ENCODE measurements around the gene MAPK4. TPM values are rescaled to one million over a fixed set of nuclear protein-coding genes. Genes with fewer than 3 reads are reported as not detected.
"Not testable (repeated sequence)": the region's sequence is repeated elsewhere in the genome, so short reads cannot be mapped to it uniquely, and the experiment has no call there.

MAPK4 gene
- total RNA-seq, 1 donor from 2014 or later, result 0.21 TPM

- no peak for DNase-seq (ENCODE audit: low spot score)
- peaks cover 4% of the 10 kb centered on the region for H3K4me1 Mint-ChIP-seq (ENCODE audit: unreplicated experiment)
- H3K27me3 Mint-ChIP-seq (ENCODE audit: unreplicated experiment), result peaks cover 5% of the 10 kb centered on the region
- H3K27ac Mint-ChIP-seq (ENCODE audit: unreplicated experiment), result no peak overlapping the region
- TF ChIP-seq CTCF (IDR thresholded peaks at IDR 0.05; ENCODE audit: unreplicated experiment), result no peak
- no peaks in the 10 kb centered on the region for H3K36me3 Mint-ChIP-seq (ENCODE audit: low read depth, unreplicated experiment)
- no peak overlapping the region for H3K4me3 Mint-ChIP-seq (ENCODE audit: unreplicated experiment)
- no peaks in the 10 kb centered on the region for H3K9me3 Mint-ChIP-seq (ENCODE audit: unreplicated experiment)
Observed at GRCh38 chr18:50706651-50707050, 146.8 kb downstream of the MAPK4 start.

GRCh38 chr18:50707297-50707696 is 147.4 kb downstream of the MAPK4 start:
- not testable (repeated sequence) for H3K27ac Mint-ChIP-seq (ENCODE audit: unreplicated experiment); H3K4me3 Mint-ChIP-seq (ENCODE audit: unreplicated experiment); H3K4me1 Mint-ChIP-seq (ENCODE audit: unreplicated experiment); DNase-seq (ENCODE audit: low spot score); H3K9me3 Mint-ChIP-seq (ENCODE audit: unreplicated experiment); H3K36me3 Mint-ChIP-seq (ENCODE audit: low read depth, unreplicated experiment); H3K27me3 Mint-ChIP-seq (ENCODE audit: unreplicated experiment)

DNA sequence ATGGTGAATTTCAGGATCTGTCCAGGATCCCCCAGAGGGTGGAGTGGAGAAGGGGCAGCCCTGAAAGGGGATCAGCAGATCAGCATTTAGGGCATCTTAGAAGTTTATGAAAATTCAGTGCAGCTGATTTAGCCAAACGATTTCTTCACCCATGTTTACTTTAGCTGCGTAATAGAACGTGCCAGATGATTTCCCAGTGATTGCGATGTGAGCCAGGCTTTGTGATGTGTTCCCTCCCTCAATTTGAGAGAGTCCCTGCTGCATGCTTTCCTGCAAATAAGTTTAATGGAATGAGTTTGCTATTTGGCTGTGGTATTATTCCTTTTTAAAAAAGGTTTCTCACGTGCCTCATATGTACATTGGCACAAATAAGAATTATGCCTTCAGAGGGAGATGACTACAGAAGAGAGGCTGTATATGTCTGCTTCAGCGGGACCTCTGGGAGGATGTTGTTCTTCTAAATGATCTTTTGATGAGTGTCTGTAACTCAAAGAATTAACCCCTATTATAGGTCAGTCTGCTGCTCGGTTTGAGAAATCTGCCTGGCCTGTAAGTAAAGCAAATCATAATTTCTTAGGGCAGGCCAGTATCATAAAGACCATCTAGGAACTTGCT is 148.1 kb downstream of the MAPK4 start:
- no peak overlapping the region for H3K4me3 Mint-ChIP-seq (ENCODE audit: unreplicated experiment)
- peaks cover 5% of the 10 kb centered on the region for H3K27me3 Mint-ChIP-seq (ENCODE audit: unreplicated experiment)
- H3K27ac Mint-ChIP-seq (ENCODE audit: unreplicated experiment), result no peak overlapping the region
- no peak for DNase-seq (ENCODE audit: low spot score)
- TF ChIP-seq CTCF (IDR thresholded peaks at IDR 0.05; ENCODE audit: unreplicated experiment), result no peak
- H3K36me3 Mint-ChIP-seq (ENCODE audit: low read depth, unreplicated experiment), result no peaks in the 10 kb centered on the region
- peaks cover 4% of the 10 kb centered on the region for H3K4me1 Mint-ChIP-seq (ENCODE audit: unreplicated experiment)
- no peaks in the 10 kb centered on the region for H3K9me3 Mint-ChIP-seq (ENCODE audit: unreplicated experiment)

DNA sequence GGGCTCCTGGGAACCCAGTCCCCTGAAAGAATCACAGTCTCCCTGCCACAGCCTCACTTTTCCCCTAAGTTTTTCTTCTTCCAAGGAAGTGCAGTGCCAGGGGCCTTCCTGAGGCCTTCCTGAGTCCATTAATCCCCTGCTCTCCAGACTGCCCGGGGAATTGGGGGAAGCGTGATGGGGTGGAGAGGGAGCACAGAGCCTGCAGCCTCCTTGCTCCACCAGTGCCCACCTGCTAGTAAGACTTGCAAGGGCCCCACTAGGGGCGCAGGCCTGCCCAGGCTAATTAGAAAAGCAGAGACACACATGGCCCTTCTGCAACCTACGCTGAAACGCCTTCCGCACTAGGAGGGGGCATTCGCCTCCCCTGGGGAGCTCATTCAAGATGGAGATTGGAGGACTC is 149.3 kb downstream of the MAPK4 start:
- no peaks in the 10 kb centered on the region for H3K36me3 Mint-ChIP-seq (ENCODE audit: low read depth, unreplicated experiment)
- no peak overlapping the region for H3K4me3 Mint-ChIP-seq (ENCODE audit: unreplicated experiment)
- DNase-seq (ENCODE audit: low spot score), result no peak
- H3K27ac Mint-ChIP-seq (ENCODE audit: unreplicated experiment), result no peak overlapping the region
- no peaks in the 10 kb centered on the region for H3K9me3 Mint-ChIP-seq (ENCODE audit: unreplicated experiment)
- TF ChIP-seq CTCF (IDR thresholded peaks at IDR 0.05; ENCODE audit: unreplicated experiment), result no peak
- H3K27me3 Mint-ChIP-seq (ENCODE audit: unreplicated experiment), result peaks cover 5% of the 10 kb centered on the region
- H3K4me1 Mint-ChIP-seq (ENCODE audit: unreplicated experiment), result peaks cover 8% of the 10 kb centered on the region

DNA sequence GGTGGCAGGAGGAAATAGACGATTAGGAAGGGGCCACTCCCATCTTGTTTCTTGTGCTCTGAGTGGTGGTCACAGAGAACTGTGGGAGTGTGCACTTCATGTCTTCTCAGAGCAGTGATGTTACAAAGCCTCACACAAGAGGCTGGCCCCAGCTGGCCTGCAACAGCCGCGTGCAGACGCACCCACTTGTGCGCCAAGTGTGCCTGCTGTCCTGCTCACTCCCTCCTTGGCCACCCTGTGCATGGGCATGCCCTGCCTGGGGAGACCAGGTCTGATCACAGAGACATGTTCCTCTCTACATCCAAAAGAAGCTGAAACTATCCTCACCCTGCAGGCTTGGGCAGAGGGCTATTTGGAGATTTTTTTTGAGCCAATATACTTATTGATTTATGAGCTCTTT is 151.5 kb downstream of the MAPK4 start:
- no peak for DNase-seq (ENCODE audit: low spot score)
- Mint-ChIP-seq H3K4me1 (ENCODE audit: unreplicated experiment) (peaks cover 4% of the 10 kb centered on the region), H3K27ac (ENCODE audit: unreplicated experiment) (no peak overlapping the region), H3K27me3 (ENCODE audit: unreplicated experiment) (peaks cover 9% of the 10 kb centered on the region), H3K9me3 (ENCODE audit: unreplicated experiment) (no peaks in the 10 kb centered on the region), H3K36me3 (ENCODE audit: low read depth, unreplicated experiment) (no peaks in the 10 kb centered on the region), H3K4me3 (ENCODE audit: unreplicated experiment) (no peak overlapping the region)
- no peak for TF ChIP-seq CTCF (IDR thresholded peaks at IDR 0.05; ENCODE audit: unreplicated experiment)

Data from endothelial cell (in vitro differentiated cells).